SK-N-SH (cell line): ENCODE measurements around the gene ATXN7.

ENCODE experiments used
- CHD2 ChIP-seq: fragments of 150-350 bp; IDR thresholded peaks from 2 replicates; pipeline ENCODE4 v1.6.1; 2018; ENCODE audit warnings: low read length; ENCODE audit not compliant: partially characterized antibody
- FOXJ3 ChIP-seq: sonication (generic); formaldehyde crosslinking; IDR thresholded peaks from 2 replicates; pipeline ENCODE4 v1.5.1; 2020; ENCODE audit warnings: mild to moderate bottlenecking, missing genetic modification reagents
- GABPA ChIP-seq: IDR thresholded peaks from 2 replicates; pipeline ENCODE4 v1.4.0; 2012; ENCODE audit warnings: low read depth, mild to moderate bottlenecking
- JUND ChIP-seq: IDR thresholded peaks from 2 replicates; pipeline ENCODE4 v1.4.0; 2012
- POLR2AphosphoS5 ChIP-seq: IDR thresholded peaks from 2 replicates; pipeline ENCODE4 v1.6.1; 2012; ENCODE audit warnings: low read depth, low read length
- RAD21 ChIP-seq: IDR thresholded peaks from 2 replicates; pipeline ENCODE4 v1.6.1; 2012; ENCODE audit warnings: mild to moderate bottlenecking, low read length
- TAF1 ChIP-seq: IDR thresholded peaks from 2 replicates; pipeline ENCODE4 v1.6.1; 2012; ENCODE audit warnings: low read depth, mild to moderate bottlenecking, low read length, moderate library complexity, borderline replicate concordance
- USF2 ChIP-seq: fragments of 150-350 bp; IDR thresholded peaks from 2 replicates; pipeline ENCODE4 v1.6.1; 2017; ENCODE audit warnings: antibody characterized with exemption, low read length, low read depth, borderline replicate concordance
- YY1 ChIP-seq: IDR thresholded peaks from 2 replicates; pipeline ENCODE4 v1.4.0; 2012; ENCODE audit warnings: low read depth, mild to moderate bottlenecking
- TF ChIP-seq, protein P1 (sequence below): fragments of 200-600 bp; sonication (generic); IDR thresholded peaks from 2 replicates; pipeline ENCODE4 v1.6.1; 2017; ENCODE audit warnings: antibody characterized with exemption, mild to moderate bottlenecking, moderate library complexity
- TF ChIP-seq, protein P2 (sequence below): fragments of 150-350 bp; IDR thresholded peaks from 2 replicates; pipeline ENCODE4 v1.6.1; 2016; ENCODE audit warnings: mild to moderate bottlenecking, low read depth, low read length

DNA sequence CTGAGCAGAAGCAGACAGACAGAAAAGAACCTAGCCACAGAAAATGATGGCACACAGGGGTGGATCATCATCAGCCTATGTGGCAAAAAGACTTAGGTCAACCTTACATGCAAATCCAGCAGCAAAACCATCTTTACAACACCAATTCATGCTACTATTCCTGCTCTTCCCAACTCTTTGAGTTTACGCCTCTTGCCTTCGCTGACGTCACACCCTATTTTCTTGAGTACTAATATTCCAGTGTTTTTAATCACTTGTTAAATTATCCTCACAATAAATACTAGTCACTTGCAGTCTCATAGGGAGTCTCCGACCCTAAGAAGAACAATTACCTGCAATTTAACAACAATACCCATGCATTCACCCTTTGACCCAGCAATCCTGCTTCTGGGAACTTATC is 165.6 kb downstream of the ATXN7 start:
- TF ChIP-seq, protein P1, sequence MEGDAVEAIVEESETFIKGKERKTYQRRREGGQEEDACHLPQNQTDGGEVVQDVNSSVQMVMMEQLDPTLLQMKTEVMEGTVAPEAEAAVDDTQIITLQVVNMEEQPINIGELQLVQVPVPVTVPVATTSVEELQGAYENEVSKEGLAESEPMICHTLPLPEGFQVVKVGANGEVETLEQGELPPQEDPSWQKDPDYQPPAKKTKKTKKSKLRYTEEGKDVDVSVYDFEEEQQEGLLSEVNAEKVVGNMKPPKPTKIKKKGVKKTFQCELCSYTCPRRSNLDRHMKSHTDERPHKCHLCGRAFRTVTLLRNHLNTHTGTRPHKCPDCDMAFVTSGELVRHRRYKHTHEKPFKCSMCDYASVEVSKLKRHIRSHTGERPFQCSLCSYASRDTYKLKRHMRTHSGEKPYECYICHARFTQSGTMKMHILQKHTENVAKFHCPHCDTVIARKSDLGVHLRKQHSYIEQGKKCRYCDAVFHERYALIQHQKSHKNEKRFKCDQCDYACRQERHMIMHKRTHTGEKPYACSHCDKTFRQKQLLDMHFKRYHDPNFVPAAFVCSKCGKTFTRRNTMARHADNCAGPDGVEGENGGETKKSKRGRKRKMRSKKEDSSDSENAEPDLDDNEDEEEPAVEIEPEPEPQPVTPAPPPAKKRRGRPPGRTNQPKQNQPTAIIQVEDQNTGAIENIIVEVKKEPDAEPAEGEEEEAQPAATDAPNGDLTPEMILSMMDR = no peak
- no peak for TF ChIP-seq YY1
- no peak for TF ChIP-seq TAF1
- no peak for TF ChIP-seq JUND
- no peak for TF ChIP-seq CHD2
- TF ChIP-seq, protein P2, sequence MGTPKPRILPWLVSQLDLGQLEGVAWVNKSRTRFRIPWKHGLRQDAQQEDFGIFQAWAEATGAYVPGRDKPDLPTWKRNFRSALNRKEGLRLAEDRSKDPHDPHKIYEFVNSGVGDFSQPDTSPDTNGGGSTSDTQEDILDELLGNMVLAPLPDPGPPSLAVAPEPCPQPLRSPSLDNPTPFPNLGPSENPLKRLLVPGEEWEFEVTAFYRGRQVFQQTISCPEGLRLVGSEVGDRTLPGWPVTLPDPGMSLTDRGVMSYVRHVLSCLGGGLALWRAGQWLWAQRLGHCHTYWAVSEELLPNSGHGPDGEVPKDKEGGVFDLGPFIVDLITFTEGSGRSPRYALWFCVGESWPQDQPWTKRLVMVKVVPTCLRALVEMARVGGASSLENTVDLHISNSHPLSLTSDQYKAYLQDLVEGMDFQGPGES = no peak
- TF ChIP-seq USF2 = no peak
- no peak for TF ChIP-seq FOXJ3
- no peak for TF ChIP-seq GABPA
- TF ChIP-seq POLR2AphosphoS5 = no peak
- TF ChIP-seq RAD21 = no peak
